OCI-LY7 (cell line): ENCODE measurements around the gene PLTP. TPM values are rescaled to one million over a fixed set of nuclear protein-coding genes. Genes with fewer than 3 reads are reported as not detected.

Experiments
- BruUV-seq: library from RNA; stranded (reverse); fragments of 400-500 nt; replicated peaks from 2 replicates; lab custom pipeline; 2021; lab: Mats Ljungman, UMichigan
- CTCF ChIA-PET: fragments of 300-600 bp; sonication (Branson Sonifier 250); formaldehyde crosslinking; loops from one replicate; lab custom pipeline; 2022; ENCODE audit warnings: antibody characterized with exemption; ENCODE audit not compliant: unreplicated experiment; lab: Charles Lee
- POLR2A ChIA-PET: fragments of 300-600 bp; sonication (Branson Sonifier 250); formaldehyde crosslinking; loops from one replicate; lab custom pipeline; 2022; ENCODE audit warnings: antibody characterized with exemption; lab: Charles Lee
- DNase-seq: peaks from one replicate; pipeline ENCODE4 v3.0.0-alpha.2; 2015; ENCODE audit warnings: low spot score
- H2AFZ ChIP-seq: fragments of 200-600 bp; sonication (generic), shearing (Covaris generic); 2 replicates; pipeline ENCODE4 v1.6.1; 2014; ENCODE audit warnings: mild to moderate bottlenecking, antibody characterized with exemption, low read length, moderate library complexity
- H3K27ac ChIP-seq: fragments of 200-600 bp; sonication (generic); 2 replicates; pipeline ENCODE4 v1.5.1; 2014; ENCODE audit warnings: mixed run types, low read depth, mild to moderate bottlenecking, moderate library complexity, low read length, inconsistent platforms; ENCODE audit not compliant: poor library complexity, severe bottlenecking
- H3K36me3 ChIP-seq: fragments of 200-600 bp; sonication (generic); 2 replicates; pipeline ENCODE4 v1.6.1; 2014; ENCODE audit warnings: mild to moderate bottlenecking, antibody characterized with exemption, low read length, moderate library complexity, mixed read lengths; ENCODE audit not compliant: insufficient read depth
- H3K4me1 ChIP-seq: fragments of 200-600 bp; sonication (generic); 2 replicates; pipeline ENCODE4 v1.5.1; 2014; ENCODE audit warnings: mild to moderate bottlenecking, low read length; ENCODE audit not compliant: insufficient read depth, poor library complexity, severe bottlenecking
- H3K4me2 ChIP-seq: fragments of 200-600 bp; sonication (generic); 2 replicates; pipeline ENCODE4 v1.6.1; 2014; ENCODE audit warnings: mild to moderate bottlenecking, low read length
- H3K4me3 ChIP-seq: fragments of 200-600 bp; sonication (generic); 2 replicates; pipeline ENCODE4 v1.5.1; 2014; ENCODE audit warnings: mild to moderate bottlenecking, low read depth, low read length; ENCODE audit not compliant: poor library complexity, severe bottlenecking
- H3K79me2 ChIP-seq: fragments of 200-600 bp; sonication (generic); 2 replicates; pipeline ENCODE4 v1.6.1; 2016; ENCODE audit warnings: low read depth, mild to moderate bottlenecking, low read length, moderate library complexity, mixed read lengths; ENCODE audit not compliant: insufficient read depth
- H3K9me2 ChIP-seq: fragments of 200-600 bp; sonication (generic); 2 replicates; pipeline ENCODE4 v1.6.1; 2016; ENCODE audit warnings: mild to moderate bottlenecking, low read length, mixed read lengths; ENCODE audit not compliant: insufficient read depth
- H3K9me3 ChIP-seq: fragments of 200-600 bp; sonication (generic); 2 replicates; pipeline ENCODE4 v1.6.1; 2014; ENCODE audit warnings: mild to moderate bottlenecking, mixed run types, low read length, mixed read lengths
- H4K20me1 ChIP-seq: fragments of 200-600 bp; sonication (generic); 2 replicates; pipeline ENCODE4 v1.6.1; 2014; ENCODE audit warnings: mild to moderate bottlenecking, antibody characterized with exemption, low read length, moderate library complexity, mixed read lengths; ENCODE audit not compliant: insufficient read depth
- CTCF ChIP-seq: fragments of 200-600 bp; sonication (generic); conservative IDR thresholded peaks from 2 replicates; pipeline ENCODE4 v1.5.1; 2014; ENCODE audit warnings: mild to moderate bottlenecking, antibody characterized with exemption, low read length, moderate library complexity, mixed read lengths
- EZH2phosphoT487 ChIP-seq: fragments of 200-600 bp; sonication (generic); IDR thresholded peaks from 2 replicates; pipeline ENCODE4 v1.6.1; 2018; ENCODE audit warnings: low read depth, borderline replicate concordance, mild to moderate bottlenecking, mixed run types, antibody characterized with exemption, low read length, moderate library complexity, mixed read lengths
- intact Hi-C: fragments of 100-400 bp; cut with micrococcal nuclease; formaldehyde crosslinking; loops from one replicate; pipeline ENCODE4 v1.10.0; 2022; ENCODE audit not compliant: unreplicated experiment
- total RNA-seq, 2 experiments: library from RNA; depleted of rRNA in 1 of 2; stranded (reverse); fragments of >200 nt in 1 of 2; shearing (Covaris generic) in 1 of 2; gene quantifications; 2 replicates each; pipeline ENCODE4 v1.2.3, GENCODE V29; 2014 to 2022

PLTP gene
- total RNA-seq, 2 experiments from 2014 or later: 12.7 to 17.1 TPM

- H3K9me3 ChIP-seq: no peaks in the 10 kb centered on the region
- ChIA-PET POLR2A (interaction anchor here (1.4 to 1.7 kb wide), 4 partner anchors 8 to 80 kb away, joined by 3 to 5 read pairs (median 4); partner anchors contain the start of genes PCIF1 and ZSWIM1), CTCF (no interaction called here)
- H3K9me2 ChIP-seq: no peaks in the 10 kb centered on the region
- H3K4me3 ChIP-seq: peak overlapping the region; percentile 85
- peak overlapping the region; percentile 88 for H2AFZ ChIP-seq
- TF ChIP-seq CTCF: peak; percentile 71
- no peak for TF ChIP-seq EZH2phosphoT487
- H4K20me1 ChIP-seq: no peaks in the 10 kb centered on the region
- H3K79me2 ChIP-seq: no peaks in the 10 kb centered on the region
- intact Hi-C loops: no loop called here
- TSS peak; percentile 61 for BruUV-seq
- peaks cover 15% of the 10 kb centered on the region for H3K4me1 ChIP-seq
- H3K36me3 ChIP-seq: peaks cover 1% of the 10 kb centered on the region; the same call in 1 of the 2 replicates
- peak; percentile 21 for DNase-seq
- peak overlapping the region; percentile 21 for H3K27ac ChIP-seq
- H3K4me2 ChIP-seq: peak overlapping the region; percentile 98
Measured at GRCh38 chr20:45890077-45890984, 21.6 kb downstream of the PLTP start.

GRCh38 chr20:45888681-45889080, 23.3 kb downstream of the PLTP start:
- Histone ChIP-seq H4K20me1 (no peaks in the 10 kb centered on the region), H3K4me2 (no peak overlapping the region), H3K9me2 (no peaks in the 10 kb centered on the region), H3K36me3 (peaks cover 11% of the 10 kb centered on the region), H3K27ac (no peak overlapping the region), H3K4me3 (no peak overlapping the region), H2AFZ (no peak overlapping the region), H3K79me2 (no peaks in the 10 kb centered on the region), H3K4me1 (peaks cover 15% of the 10 kb centered on the region), H3K9me3 (no peaks in the 10 kb centered on the region)
- TF ChIP-seq EZH2phosphoT487 (no peak), CTCF (no peak)
- DNase-seq: no peak
- BruUV-seq: no TSS peak
- intact Hi-C loops: no loop called here
- CTCF ChIA-PET: interaction anchor here (0.5 kb wide), 1 partner anchor 27 kb away, joined by 3 read pairs; no protein-coding TSS in a partner anchor
- POLR2A ChIA-PET: interaction anchor here (0.6 kb wide), 1 partner anchor 1249 kb away, joined by 3 read pairs; no protein-coding TSS in a partner anchor

DNA sequence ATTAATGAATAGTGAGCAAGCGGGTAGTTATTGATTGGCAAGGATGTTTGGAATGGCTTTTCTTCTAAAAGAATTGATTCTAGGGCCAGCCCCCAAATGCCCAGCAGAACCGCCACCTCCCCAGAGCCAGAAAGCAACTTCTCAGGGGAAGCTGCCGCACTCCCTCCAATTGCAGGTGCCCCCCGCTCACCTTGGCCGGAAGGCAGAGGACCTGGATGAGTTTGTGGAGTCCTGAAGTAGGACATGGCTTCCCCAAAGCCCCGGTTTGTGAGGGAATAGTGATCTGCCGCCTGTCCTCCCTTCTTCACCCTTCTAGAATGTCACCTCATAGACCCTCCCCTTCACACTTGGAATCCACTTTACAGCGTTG, 24.6 kb downstream of the PLTP start, which contains the start of gene SPATA25:
Gene SPATA25, minus strand, starts transcription at position 277 of the 370 bp plus-strand sequence. Its CDS starts 32 bp downstream, at position 245.
- intact Hi-C loops: no loop called here

More for the DNA sequence above, 24.6 kb downstream of the PLTP start, which contains the start of gene SPATA25:
- H3K4me3 ChIP-seq: no peak within 1 kb of the TSS
- peaks cover 14% of the 10 kb centered on the region for H3K4me1 ChIP-seq
- ChIA-PET POLR2A (no interaction called here), CTCF (no interaction called here)
- TF ChIP-seq CTCF (no peak), EZH2phosphoT487 (no peak)
- no TSS peak for BruUV-seq
- no peaks in the 10 kb centered on the region for H4K20me1 ChIP-seq
- H3K27ac ChIP-seq: no peak within 1 kb of the TSS
- no peak within 1 kb of the TSS for H2AFZ ChIP-seq
- no peak for DNase-seq
- H3K9me3 ChIP-seq: no peaks in the 10 kb centered on the region
- no peak within 1 kb of the TSS for H3K4me2 ChIP-seq
- no peaks in the 10 kb centered on the region for H3K9me2 ChIP-seq
- H3K79me2 ChIP-seq: no peaks in the 10 kb centered on the region
- peaks cover 24% of the 10 kb centered on the region for H3K36me3 ChIP-seq
